Mucosa of descending colon (tissue), 3 donors: ENCODE measurements around the gene PDLIM1. TPM values are rescaled to one million over a fixed set of nuclear protein-coding genes. Genes with fewer than 3 reads are reported as not detected.
A peak's percentile ranks its signal among the peaks of the same experiment; 100 is the strongest.
"Not testable (repeated sequence)": the region's sequence is repeated elsewhere in the genome, so short reads cannot be mapped to it uniquely, and the experiment has no call there.

ENCODE experiments used
- ATAC-seq: fragments of 200-7000 bp; cut with Tn5 transposase; one replicate; pipeline ENCODE4 v1.9.1; 2020; ENCODE audit warnings: mild to moderate bottlenecking, moderate library complexity
- DNase-seq, 3 donors: peaks; one replicate each; pipeline ENCODE4 v3.0.0-alpha.2; 2020
- H3K36me3 ChIP-seq: fragments of 200-600 bp; one replicate; pipeline ENCODE4 v1.8.0; 2021; ENCODE audit warnings: low read depth, mild to moderate bottlenecking
- H3K4me1 ChIP-seq: fragments of 200-600 bp; one replicate; pipeline ENCODE4 v1.8.0; 2021; ENCODE audit warnings: low read depth, mild to moderate bottlenecking
- H3K4me3 ChIP-seq: fragments of 200-600 bp; one replicate; pipeline ENCODE4 v1.8.0; 2021; ENCODE audit warnings: mild to moderate bottlenecking
- H3K9me3 ChIP-seq: fragments of 200-600 bp; one replicate; pipeline ENCODE4 v1.8.0; 2021; ENCODE audit warnings: mild to moderate bottlenecking
- intact Hi-C, 2 donors: fragments of 100-400 bp; cut with DNase I in 1 of 2; cut with micrococcal nuclease in 1 of 2; formaldehyde crosslinking; loops; one replicate each; pipeline versions ENCODE4 v1.11.0 to v1.11.1; 2022; cut with DNase I, micrococcal nuclease
- total RNA-seq, 3 donors: library from RNA; stranded (reverse); fragmentation: NEBNext Ultra II Directional in 2 of 3; extraction: Animal tissue kit (Norgen Biotek cat#: 25700) in 2 of 3; gene quantifications; one replicate each; pipeline versions ENCODE4 v1.2.1 to v1.2.4, GENCODE V29; 2021 to 2023
- TF ChIP-seq, protein P1 (sequence below): fragments of 200-600 bp; IDR thresholded peaks from one replicate; pipeline ENCODE4 v1.8.0; 2022; ENCODE audit warnings: antibody characterized with exemption, mild to moderate bottlenecking
- donor health status: DM: no; HTN: no; CAD: no; lungs with moderate emphysema.
- donor health status: DM: no; HTN: no; CAD: no.
- donor health status: DM: no; HTN: yes; CAD: no.

Gene PDLIM1
- total RNA-seq, 3 donors from 2014 or later = 177 to 434 (median 373) TPM

DNA sequence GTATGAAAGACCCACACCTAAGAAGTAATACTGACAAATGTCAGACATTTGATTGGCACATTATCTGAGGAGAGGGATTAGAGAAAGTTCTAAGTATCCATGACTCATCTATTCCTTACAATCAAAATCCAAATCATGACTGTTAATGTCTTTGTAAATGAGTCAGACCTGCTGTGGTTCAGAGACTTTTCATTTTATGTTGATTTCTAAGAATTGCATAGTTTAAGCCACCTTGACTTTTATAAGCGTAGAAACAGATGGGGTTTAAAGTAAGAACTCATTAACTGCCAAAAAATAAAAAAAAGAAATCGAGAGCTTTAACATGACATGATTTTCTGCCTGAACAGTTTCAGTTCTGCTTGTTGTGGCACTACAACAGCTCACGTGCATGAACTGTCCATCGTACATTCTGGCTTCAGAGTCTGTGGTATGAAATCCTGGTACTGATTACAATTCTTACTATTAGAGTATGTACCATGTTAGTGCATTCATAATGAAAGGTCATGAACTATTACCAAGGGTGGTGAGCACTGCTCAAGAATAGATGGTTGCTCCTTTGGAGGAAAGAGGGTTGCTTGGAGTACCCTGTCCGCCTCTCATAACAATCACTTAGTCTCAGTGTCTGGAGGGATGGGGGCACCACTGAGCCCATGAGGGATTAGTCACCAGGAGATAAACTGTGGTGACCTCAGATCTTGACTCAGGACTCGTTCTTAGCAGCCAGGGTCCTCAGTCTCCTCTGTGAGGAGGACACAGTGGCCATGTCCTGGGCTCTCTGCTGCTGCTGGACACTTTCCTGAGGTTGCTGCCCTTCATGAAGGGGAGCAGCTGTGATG lies 54.5 kb downstream of the PDLIM1 start:
- DNase-seq = no peak
- peak; percentile 33 for ATAC-seq
- Histone ChIP-seq H3K9me3 (no peaks in the 10 kb centered on the region), H3K4me1 (no peaks in the 10 kb centered on the region), H3K36me3 (peaks cover 5% of the 10 kb centered on the region), H3K4me3 (no peak overlapping the region)
- TF ChIP-seq, protein P1, sequence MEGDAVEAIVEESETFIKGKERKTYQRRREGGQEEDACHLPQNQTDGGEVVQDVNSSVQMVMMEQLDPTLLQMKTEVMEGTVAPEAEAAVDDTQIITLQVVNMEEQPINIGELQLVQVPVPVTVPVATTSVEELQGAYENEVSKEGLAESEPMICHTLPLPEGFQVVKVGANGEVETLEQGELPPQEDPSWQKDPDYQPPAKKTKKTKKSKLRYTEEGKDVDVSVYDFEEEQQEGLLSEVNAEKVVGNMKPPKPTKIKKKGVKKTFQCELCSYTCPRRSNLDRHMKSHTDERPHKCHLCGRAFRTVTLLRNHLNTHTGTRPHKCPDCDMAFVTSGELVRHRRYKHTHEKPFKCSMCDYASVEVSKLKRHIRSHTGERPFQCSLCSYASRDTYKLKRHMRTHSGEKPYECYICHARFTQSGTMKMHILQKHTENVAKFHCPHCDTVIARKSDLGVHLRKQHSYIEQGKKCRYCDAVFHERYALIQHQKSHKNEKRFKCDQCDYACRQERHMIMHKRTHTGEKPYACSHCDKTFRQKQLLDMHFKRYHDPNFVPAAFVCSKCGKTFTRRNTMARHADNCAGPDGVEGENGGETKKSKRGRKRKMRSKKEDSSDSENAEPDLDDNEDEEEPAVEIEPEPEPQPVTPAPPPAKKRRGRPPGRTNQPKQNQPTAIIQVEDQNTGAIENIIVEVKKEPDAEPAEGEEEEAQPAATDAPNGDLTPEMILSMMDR = no peak
- intact Hi-C loops = no loop called here

DNA sequence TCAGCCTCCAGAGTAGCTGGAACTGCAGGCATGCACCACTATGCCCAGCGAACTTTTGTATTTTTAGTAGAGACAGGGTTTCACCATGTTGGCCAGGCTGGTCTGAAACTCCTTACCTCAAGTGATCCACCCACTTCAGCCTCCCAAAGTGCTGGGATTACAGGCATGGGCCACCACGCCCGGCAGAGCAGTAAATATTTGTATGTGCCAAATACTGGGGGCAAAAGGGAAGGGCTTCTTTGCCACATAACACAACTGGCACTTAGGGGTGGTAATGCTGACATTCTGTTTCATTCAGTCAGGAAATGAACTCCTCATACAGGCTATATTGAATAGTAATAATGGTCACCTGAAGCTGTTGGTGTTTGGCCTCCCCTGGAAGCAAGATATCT lies 55.1 kb downstream of the PDLIM1 start:
- TF ChIP-seq, protein P1 = no peak
- DNase-seq = no peak
- Histone ChIP-seq H3K4me3 (no peak overlapping the region), H3K9me3 (no peaks in the 10 kb centered on the region), H3K4me1 (no peaks in the 10 kb centered on the region), H3K36me3 (peaks cover 5% of the 10 kb centered on the region)
- intact Hi-C loops = no loop called here
- peak; percentile 5 for ATAC-seq

DNA sequence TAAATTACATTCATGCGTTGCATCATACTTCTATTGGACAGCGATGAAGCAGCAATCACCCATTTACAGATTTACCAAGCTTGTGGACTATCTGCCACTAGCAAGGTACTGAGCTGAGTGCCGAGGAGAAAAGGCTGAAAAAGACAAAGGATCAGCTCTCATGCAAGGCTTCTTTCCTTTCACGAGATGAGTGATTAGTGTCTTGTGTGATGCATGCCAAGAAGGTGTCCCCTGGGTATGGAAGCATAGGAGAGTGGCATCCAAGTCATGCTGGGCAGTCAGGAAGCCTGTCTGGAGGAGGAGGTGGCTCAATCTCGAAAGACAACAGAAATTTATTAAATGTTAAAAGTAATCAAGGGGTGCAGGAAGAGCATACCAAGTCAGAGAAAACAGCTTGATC lies 55.9 kb downstream of the PDLIM1 start:
- TF ChIP-seq, protein P1 = no peak
- intact Hi-C loops = no loop called here
- ATAC-seq (no peak), DNase-seq (no peak)
- Histone ChIP-seq H3K36me3 (peaks cover 5% of the 10 kb centered on the region), H3K9me3 (no peaks in the 10 kb centered on the region), H3K4me3 (no peak overlapping the region), H3K4me1 (no peaks in the 10 kb centered on the region)

DNA sequence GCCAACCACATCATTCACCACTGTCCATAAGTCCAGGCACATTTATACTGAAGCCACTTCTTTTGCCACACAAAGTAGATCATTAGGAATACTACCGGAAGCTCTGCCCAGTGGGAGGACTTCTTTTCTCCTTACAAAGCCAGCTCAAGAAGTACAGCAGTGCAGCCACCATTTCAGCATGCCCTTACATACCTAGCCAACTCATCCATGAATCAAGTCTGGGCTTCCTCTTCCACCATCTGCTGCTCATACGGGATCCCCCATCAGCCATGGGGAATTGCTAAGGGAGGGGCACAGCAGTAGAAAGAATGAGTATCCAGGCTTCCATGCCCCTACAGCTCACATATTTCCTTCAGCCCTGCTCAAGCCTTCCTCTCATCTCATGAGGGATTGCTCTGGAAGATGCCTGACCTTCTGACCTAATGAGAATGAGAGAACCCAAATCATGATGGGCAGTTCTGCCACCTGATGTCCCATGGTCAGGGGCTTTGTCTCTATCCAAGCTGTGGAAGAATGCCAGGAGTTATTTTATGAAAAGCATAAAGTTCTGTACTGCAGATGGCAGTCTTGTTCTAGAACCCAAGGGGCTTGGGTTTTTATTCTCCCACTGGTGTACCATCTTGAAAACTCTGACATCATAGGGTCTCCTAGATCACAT lies 57.3 kb downstream of the PDLIM1 start:
- intact Hi-C loops = no loop called here
- H3K4me3 ChIP-seq = no peak overlapping the region
- no peaks in the 10 kb centered on the region for H3K9me3 ChIP-seq
- no peak for DNase-seq
- no peak for ATAC-seq
- H3K4me1 ChIP-seq = no peaks in the 10 kb centered on the region
- TF ChIP-seq, protein P1 = no peak
- peaks cover 5% of the 10 kb centered on the region for H3K36me3 ChIP-seq

DNA sequence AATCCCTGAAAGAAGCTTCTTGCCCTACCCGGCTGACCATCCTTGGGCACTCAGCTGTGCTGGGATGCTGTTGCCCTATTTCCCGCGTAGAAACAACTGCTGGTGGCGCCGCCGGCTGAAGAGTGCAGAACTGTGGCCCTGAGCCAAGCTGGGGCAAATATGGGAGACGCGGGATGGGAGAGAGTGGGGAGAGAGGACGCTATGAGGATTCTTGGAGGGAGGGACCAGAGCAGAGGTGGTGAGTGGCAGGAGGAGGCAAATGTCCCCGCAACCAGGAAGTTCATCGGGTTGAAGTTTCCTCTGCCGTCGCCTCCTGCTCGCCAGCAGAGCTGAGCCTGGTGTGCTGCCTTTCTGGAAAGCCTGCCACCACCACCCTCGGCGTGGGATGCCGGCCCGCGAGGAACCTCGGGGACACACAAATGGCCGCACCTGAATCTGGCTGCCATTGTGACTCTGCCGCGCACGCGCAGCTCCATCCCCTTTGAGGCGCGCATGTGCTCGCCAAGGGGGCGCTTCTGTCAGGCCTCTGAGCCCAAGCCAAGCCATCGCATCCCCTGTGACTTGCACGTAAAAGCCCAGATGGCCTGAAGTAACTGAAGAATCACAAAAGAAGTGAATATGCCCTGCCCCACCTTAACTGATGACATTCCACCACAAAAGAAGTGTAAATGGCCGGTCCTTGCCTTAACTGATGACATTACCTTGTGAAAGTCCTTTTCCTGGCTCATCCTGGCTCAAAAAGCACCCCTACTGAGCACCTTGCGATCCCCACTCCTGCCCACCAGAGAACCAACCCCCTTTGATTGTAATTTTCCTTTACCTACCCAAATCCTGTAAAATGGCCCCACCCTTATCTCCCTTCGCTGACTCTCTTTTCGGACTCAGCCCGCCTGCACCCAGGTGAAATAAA lies 59.9 kb downstream of the PDLIM1 start:
- peak in 2 of 3 donors; percentile 65 to 66 for DNase-seq
- H3K4me1 ChIP-seq, H3K36me3 ChIP-seq, H3K4me3 ChIP-seq, intact Hi-C loops, H3K9me3 ChIP-seq: not testable (repeated sequence)
- peak; percentile 48 for ATAC-seq
